ENCODE results near the gene NPAS2.

- TF ChIP-seq CTCF (IDR thresholded peaks at IDR 0.05; ENCODE audit: control extremely low read depth in 1 of 3, insufficient read depth in 1 of 3, low read depth in 1 of 3, low read length in 3 of 3) = no peak
- no peak for TF ChIP-seq TBP (IDR thresholded peaks at IDR 0.05; ENCODE audit: low read depth, low read length)
- TF ChIP-seq SP2 (IDR thresholded peaks at IDR 0.05; ENCODE audit: low read length) = no peak
- no peak for TF ChIP-seq GABPA (IDR thresholded peaks at IDR 0.05; ENCODE audit: borderline replicate concordance, insufficient read depth, low read length)
- no peak for TF ChIP-seq MAX (IDR thresholded peaks at IDR 0.05)
- TF ChIP-seq POLR2A (IDR thresholded peaks at IDR 0.05; ENCODE audit: control extremely low read depth in 1 of 2, low read depth in 2 of 2, low read length in 2 of 2) = no peak
These were observed 120.3 kb downstream of the NPAS2 start for GRCh38 chr2:100940240-100940639.

Data from H1 (cell line).